ENCODE results near the gene MAL.

The MAL gene

GRCh38 chr2:95040426-95040825 is 14.9 kb downstream of the MAL start:
- DNase-seq (ENCODE audit: extremely low read depth, low read depth), result no peak
- TF ChIP-seq CTCF (IDR thresholded peaks at IDR 0.05; ENCODE audit: low read depth, low read length, missing control alignments), result no peak
- H3K4me3 ChIP-seq (replicated peaks; ENCODE audit: low read depth, low read length), result no peak overlapping the region

- no peak for TF ChIP-seq CTCF (IDR thresholded peaks at IDR 0.05; ENCODE audit: low read depth, low read length, missing control alignments)
- no peak overlapping the region for H3K4me3 ChIP-seq (replicated peaks; ENCODE audit: low read depth, low read length)
- DNase-seq (ENCODE audit: extremely low read depth, low read depth), result no peak
Observed at GRCh38 chr2:95041060-95041823, 15.7 kb downstream of the MAL start.

GRCh38 chr2:95041824-95042442 is 16.4 kb downstream of the MAL start:
- H3K4me3 ChIP-seq (replicated peaks; ENCODE audit: low read depth, low read length), result no peak overlapping the region
- no peak for TF ChIP-seq CTCF (IDR thresholded peaks at IDR 0.05; ENCODE audit: low read depth, low read length, missing control alignments)
- DNase-seq (ENCODE audit: extremely low read depth, low read depth), result no peak

- no peak overlapping the region for H3K4me3 ChIP-seq (replicated peaks; ENCODE audit: low read depth, low read length)
- DNase-seq (ENCODE audit: extremely low read depth, low read depth), result no peak
- no peak for TF ChIP-seq CTCF (IDR thresholded peaks at IDR 0.05; ENCODE audit: low read depth, low read length, missing control alignments)
Observed at GRCh38 chr2:95042472-95043271, 17.2 kb downstream of the MAL start.

GRCh38 chr2:95043300-95044093 is 18.0 kb downstream of the MAL start:
- H3K4me3 ChIP-seq (replicated peaks; ENCODE audit: low read depth, low read length), result no peak overlapping the region
- no peak for TF ChIP-seq CTCF (IDR thresholded peaks at IDR 0.05; ENCODE audit: low read depth, low read length, missing control alignments)
- DNase-seq (ENCODE audit: extremely low read depth, low read depth), result peak; percentile 21

GRCh38 chr2:95044601-95045000 is 19.1 kb downstream of the MAL start:
- DNase-seq (ENCODE audit: extremely low read depth, low read depth), result no peak
- TF ChIP-seq CTCF (IDR thresholded peaks at IDR 0.05; ENCODE audit: low read depth, low read length, missing control alignments), result no peak

More at GRCh38 chr2:95044601-95045000, 19.1 kb downstream of the MAL start:
- no peak overlapping the region for H3K4me3 ChIP-seq (replicated peaks; ENCODE audit: low read depth, low read length)
